HepG2 (cell line): ENCODE measurements around the gene PCDHGB7.

Experiments
- EZH2 ChIP-seq: conservative IDR thresholded peaks from 2 replicates; pipeline ENCODE4 v1.6.1; 2012; ENCODE audit warnings: mild to moderate bottlenecking, low read depth, low read length, moderate library complexity
- MTA1 ChIP-seq: sonication (generic); formaldehyde crosslinking; IDR thresholded peaks from 2 replicates; pipeline ENCODE4 v1.4.0; 2020; ENCODE audit warnings: missing genetic modification reagents, mild to moderate bottlenecking, borderline replicate concordance
- PRPF4 ChIP-seq: fragments of 200-400 bp; formaldehyde crosslinking; IDR thresholded peaks from 2 replicates; pipeline ENCODE4 v1.6.1; 2016; ENCODE audit warnings: low read length, low read depth; ENCODE audit not compliant: poor library complexity, severe bottlenecking
- SIN3B ChIP-seq: fragments of 150-350 bp; IDR thresholded peaks from 2 replicates; pipeline ENCODE4 v1.6.1; 2014; ENCODE audit warnings: low read length
- YY1 ChIP-seq: IDR thresholded peaks from 2 replicates; pipeline ENCODE4 v1.6.1; 2011; ENCODE audit warnings: low read length, low read depth, moderate library complexity, mild to moderate bottlenecking; ENCODE audit not compliant: insufficient read depth, insufficient replicate concordance
- ZFP36 ChIP-seq: fragments of 150-350 bp; IDR thresholded peaks from 2 replicates; pipeline ENCODE4 v1.6.1; 2018; ENCODE audit warnings: borderline replicate concordance, low read length, low read depth; ENCODE audit not compliant: partially characterized antibody
- TF ChIP-seq, protein P1 (sequence below): sonication (generic); formaldehyde crosslinking; IDR thresholded peaks from 2 replicates; pipeline ENCODE4 v1.5.0; 2020; ENCODE audit warnings: mild to moderate bottlenecking, missing genetic modification reagents, moderate library complexity

DNA sequence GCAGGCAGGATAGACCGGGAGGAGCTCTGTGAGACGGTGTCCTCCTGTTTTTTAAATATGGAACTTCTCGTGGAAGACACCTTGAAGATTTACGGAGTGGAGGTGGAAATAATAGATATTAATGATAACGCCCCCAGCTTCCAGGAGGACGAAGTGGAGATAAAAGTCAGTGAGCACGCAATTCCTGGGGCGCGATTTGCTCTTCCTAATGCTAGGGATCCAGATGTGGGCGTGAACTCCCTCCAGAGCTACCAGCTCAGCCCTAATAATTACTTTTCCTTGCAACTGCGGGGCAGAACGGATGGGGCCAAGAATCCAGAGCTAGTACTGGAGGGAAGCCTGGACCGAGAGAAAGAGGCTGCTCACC, 4.0 kb downstream of the PCDHGB7 start:
- TF ChIP-seq PRPF4: no peak
- no peak for TF ChIP-seq YY1
- TF ChIP-seq ZFP36: no peak
- TF ChIP-seq EZH2: no peak
- TF ChIP-seq, protein P1, sequence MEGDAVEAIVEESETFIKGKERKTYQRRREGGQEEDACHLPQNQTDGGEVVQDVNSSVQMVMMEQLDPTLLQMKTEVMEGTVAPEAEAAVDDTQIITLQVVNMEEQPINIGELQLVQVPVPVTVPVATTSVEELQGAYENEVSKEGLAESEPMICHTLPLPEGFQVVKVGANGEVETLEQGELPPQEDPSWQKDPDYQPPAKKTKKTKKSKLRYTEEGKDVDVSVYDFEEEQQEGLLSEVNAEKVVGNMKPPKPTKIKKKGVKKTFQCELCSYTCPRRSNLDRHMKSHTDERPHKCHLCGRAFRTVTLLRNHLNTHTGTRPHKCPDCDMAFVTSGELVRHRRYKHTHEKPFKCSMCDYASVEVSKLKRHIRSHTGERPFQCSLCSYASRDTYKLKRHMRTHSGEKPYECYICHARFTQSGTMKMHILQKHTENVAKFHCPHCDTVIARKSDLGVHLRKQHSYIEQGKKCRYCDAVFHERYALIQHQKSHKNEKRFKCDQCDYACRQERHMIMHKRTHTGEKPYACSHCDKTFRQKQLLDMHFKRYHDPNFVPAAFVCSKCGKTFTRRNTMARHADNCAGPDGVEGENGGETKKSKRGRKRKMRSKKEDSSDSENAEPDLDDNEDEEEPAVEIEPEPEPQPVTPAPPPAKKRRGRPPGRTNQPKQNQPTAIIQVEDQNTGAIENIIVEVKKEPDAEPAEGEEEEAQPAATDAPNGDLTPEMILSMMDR (CRISPR knock-in tag): no peak
- TF ChIP-seq SIN3B: no peak
- no peak for TF ChIP-seq MTA1
